GM12878 (cell line): ENCODE results near the gene SELPLG. TPM values are rescaled to one million over a fixed set of nuclear protein-coding genes. Genes with fewer than 3 reads are reported as not detected.
A peak's percentile ranks its signal among the peaks of the same experiment; 100 is the strongest.

Source experiments
- CBFB ChIP-seq: IDR thresholded peaks from 2 replicates; pipeline ENCODE4 v1.6.1; 2016; ENCODE audit warnings: antibody characterized with exemption, low read depth
- CREB1 ChIP-seq: IDR thresholded peaks from 2 replicates; pipeline ENCODE4 v1.6.1; 2012; ENCODE audit warnings: low read depth, mild to moderate bottlenecking, inconsistent platforms
- EED ChIP-seq: sonication (generic); IDR thresholded peaks from 2 replicates; pipeline ENCODE4 v1.6.1; 2016; ENCODE audit warnings: antibody characterized with exemption, low read depth
- EZH2 ChIP-seq: IDR thresholded peaks from 2 replicates; pipeline ENCODE4 v1.6.1; 2012; ENCODE audit warnings: low read depth, mild to moderate bottlenecking, control low read depth, inconsistent platforms, low read length, borderline replicate concordance; ENCODE audit not compliant: control insufficient read depth
- HDAC6 ChIP-seq: fragments of 200-600 bp; sonication (generic); IDR thresholded peaks from one replicate; pipeline ENCODE4 v1.8.0; 2017; ENCODE audit warnings: antibody characterized with exemption; ENCODE audit not compliant: unreplicated experiment
- HDGF ChIP-seq: fragments of 450-650 bp; IDR thresholded peaks from 2 replicates; pipeline ENCODE4 v1.6.1; 2016; ENCODE audit warnings: antibody characterized with exemption
- IKZF1 ChIP-seq: fragments of 450-650 bp; conservative IDR thresholded peaks from 2 replicates; pipeline ENCODE4 v1.6.1; 2017; ENCODE audit warnings: antibody characterized with exemption, mild to moderate bottlenecking
- MYB ChIP-seq: fragments of 150-350 bp; IDR thresholded peaks from 2 replicates; pipeline ENCODE4 v1.6.1; 2014; ENCODE audit warnings: mild to moderate bottlenecking, low read depth, low read length, borderline replicate concordance
- MYC ChIP-seq: IDR thresholded peaks from 2 replicates; pipeline ENCODE4 v1.6.1; 2011; ENCODE audit warnings: mild to moderate bottlenecking, low read length, moderate library complexity, inconsistent platforms; ENCODE audit not compliant: insufficient read depth, insufficient replicate concordance, insufficient read length, severe bottlenecking
- SUZ12 ChIP-seq: fragments of 200-600 bp; sonication (generic); IDR thresholded peaks from one replicate; pipeline ENCODE4 v1.6.1; 2018; ENCODE audit warnings: antibody characterized with exemption, mild to moderate bottlenecking; ENCODE audit not compliant: unreplicated experiment
- WRNIP1 ChIP-seq: IDR thresholded peaks from 2 replicates; pipeline ENCODE4 v1.6.1; 2011; ENCODE audit warnings: low read depth, low read length, improper control_type of control experiment, borderline replicate concordance
- polyA plus RNA-seq, 11 experiments: library from polyadenylated mRNA; depleted of rRNA in 4 of 11; unstranded in 6 of 11; stranded (reverse) in 5 of 11; fragments of >200 nt; fragmentation: Nextera tagmentation in 4 of 11; fragmentation: Illumina TruSeq in 1 of 11; extraction: Ambion mirVana in 4 of 11; extraction: Trizol in 1 of 11; gene quantifications; 1 replicate in 1 of 11; 2 replicates in 10 of 11; pipeline versions ENCODE4 v1.2.1 to v1.2.3, GENCODE V29; 2011 to 2016; ENCODE audit warnings: inconsistent platforms in 2 of 11, missing spikeins in 2 of 11, low read depth in 1 of 11
- total RNA-seq, 4 experiments: library from RNA; depleted of rRNA in 3 of 4; stranded (reverse); fragments of >200 nt in 3 of 4; fragmentation: Illumina TruSeq in 1 of 4; extraction: Trizol in 1 of 4; gene quantifications; 2 replicates each; pipeline versions ENCODE4 v1.2.1 to v1.2.3, GENCODE V29; 2013 to 2021
- TF ChIP-seq, protein P1 (sequence below): fragments of 150-350 bp; IDR thresholded peaks from 2 replicates; pipeline ENCODE4 v1.6.1; 2014; ENCODE audit warnings: mild to moderate bottlenecking, low read depth, low read length
- TF ChIP-seq, protein P2 (sequence below): fragments of 450-650 bp; IDR thresholded peaks from 2 replicates; pipeline ENCODE4 v1.6.1; 2016; ENCODE audit warnings: mild to moderate bottlenecking
- TF ChIP-seq, protein P3 (sequence below): fragments of 450-650 bp; conservative IDR thresholded peaks from 2 replicates; pipeline ENCODE4 v1.6.1; 2017; ENCODE audit warnings: mild to moderate bottlenecking, moderate library complexity
- TF ChIP-seq, protein P4 (sequence below): IDR thresholded peaks from 2 replicates; pipeline ENCODE4 v1.6.1; 2012; ENCODE audit warnings: low read depth, low read length, improper control_type of control experiment
- TF ChIP-seq, protein P5 (sequence below): fragments of 450-650 bp; IDR thresholded peaks from 2 replicates; pipeline ENCODE4 v1.6.1; 2017; ENCODE audit warnings: mild to moderate bottlenecking, moderate library complexity
- TF ChIP-seq, protein P6 (sequence below): IDR thresholded peaks from 2 replicates; pipeline ENCODE4 v1.6.1; 2011; ENCODE audit warnings: borderline replicate concordance, low read depth, mild to moderate bottlenecking, moderate library complexity, low read length; ENCODE audit not compliant: insufficient read depth, poor library complexity, severe bottlenecking

Gene SELPLG
- total and polyA plus RNA-seq, 10 of the 15 experiments (the other 5 are each of a cell fraction or from before 2014, with no cell fraction given), result 3.2 to 32.3 (median 23.9) TPM

DNA sequence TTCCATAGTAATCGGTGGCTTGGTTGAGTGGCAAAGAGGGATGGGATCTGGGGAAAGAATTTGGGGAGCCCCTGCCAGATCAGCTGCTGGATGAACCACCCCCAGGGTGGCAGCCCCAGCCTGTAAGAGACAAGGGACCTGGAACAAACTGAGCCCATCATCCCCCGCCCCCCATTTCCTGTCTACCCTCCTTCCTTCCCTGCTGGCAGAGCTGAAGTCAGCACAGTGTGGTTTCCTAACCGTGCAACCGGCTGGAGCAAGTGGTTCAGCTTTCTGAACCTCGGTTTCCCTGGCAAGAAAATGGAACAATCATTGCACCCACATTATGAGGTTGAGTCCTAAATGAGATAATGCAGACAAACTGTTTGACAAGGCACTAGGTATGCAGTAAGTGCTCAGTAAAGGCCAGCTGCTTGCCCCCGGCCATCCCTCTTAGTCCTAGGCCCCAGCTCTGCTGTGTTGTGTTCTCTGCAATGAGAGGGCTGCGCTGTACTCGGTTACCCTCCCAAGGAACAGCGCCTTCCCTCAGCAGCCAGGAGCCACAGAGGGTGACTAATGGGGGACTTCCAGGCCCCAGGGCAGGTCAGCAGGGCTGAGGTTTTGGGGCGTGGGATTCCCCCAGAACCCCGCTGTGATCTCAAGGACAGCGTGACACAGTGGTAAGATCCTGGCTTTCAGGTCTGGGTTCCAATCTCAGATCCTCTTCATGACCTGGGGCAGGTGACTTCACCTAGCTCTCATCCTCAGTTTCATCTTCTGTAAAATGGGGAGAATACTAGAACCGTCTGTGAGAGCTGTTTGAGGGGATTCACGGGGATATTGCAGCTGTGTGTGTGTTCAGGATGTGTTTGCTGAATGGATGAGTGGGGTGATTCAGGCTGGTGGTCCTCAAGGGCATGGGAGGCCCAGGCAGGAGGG is 16.5 kb downstream of the SELPLG start (continued):
- TF ChIP-seq, protein P1, sequence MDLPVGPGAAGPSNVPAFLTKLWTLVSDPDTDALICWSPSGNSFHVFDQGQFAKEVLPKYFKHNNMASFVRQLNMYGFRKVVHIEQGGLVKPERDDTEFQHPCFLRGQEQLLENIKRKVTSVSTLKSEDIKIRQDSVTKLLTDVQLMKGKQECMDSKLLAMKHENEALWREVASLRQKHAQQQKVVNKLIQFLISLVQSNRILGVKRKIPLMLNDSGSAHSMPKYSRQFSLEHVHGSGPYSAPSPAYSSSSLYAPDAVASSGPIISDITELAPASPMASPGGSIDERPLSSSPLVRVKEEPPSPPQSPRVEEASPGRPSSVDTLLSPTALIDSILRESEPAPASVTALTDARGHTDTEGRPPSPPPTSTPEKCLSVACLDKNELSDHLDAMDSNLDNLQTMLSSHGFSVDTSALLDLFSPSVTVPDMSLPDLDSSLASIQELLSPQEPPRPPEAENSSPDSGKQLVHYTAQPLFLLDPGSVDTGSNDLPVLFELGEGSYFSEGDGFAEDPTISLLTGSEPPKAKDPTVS, result no peak
- TF ChIP-seq CREB1, result peak; percentile 31; the same call in 1 of the 2 replicates
- peak; percentile 98 for TF ChIP-seq CBFB
- TF ChIP-seq, protein P2, sequence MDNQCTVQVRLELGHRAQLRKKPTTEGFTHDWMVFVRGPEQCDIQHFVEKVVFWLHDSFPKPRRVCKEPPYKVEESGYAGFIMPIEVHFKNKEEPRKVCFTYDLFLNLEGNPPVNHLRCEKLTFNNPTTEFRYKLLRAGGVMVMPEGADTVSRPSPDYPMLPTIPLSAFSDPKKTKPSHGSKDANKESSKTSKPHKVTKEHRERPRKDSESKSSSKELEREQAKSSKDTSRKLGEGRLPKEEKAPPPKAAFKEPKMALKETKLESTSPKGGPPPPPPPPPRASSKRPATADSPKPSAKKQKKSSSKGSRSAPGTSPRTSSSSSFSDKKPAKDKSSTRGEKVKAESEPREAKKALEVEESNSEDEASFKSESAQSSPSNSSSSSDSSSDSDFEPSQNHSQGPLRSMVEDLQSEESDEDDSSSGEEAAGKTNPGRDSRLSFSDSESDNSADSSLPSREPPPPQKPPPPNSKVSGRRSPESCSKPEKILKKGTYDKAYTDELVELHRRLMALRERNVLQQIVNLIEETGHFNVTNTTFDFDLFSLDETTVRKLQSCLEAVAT, result peak; percentile 85
- TF ChIP-seq, protein P3, sequence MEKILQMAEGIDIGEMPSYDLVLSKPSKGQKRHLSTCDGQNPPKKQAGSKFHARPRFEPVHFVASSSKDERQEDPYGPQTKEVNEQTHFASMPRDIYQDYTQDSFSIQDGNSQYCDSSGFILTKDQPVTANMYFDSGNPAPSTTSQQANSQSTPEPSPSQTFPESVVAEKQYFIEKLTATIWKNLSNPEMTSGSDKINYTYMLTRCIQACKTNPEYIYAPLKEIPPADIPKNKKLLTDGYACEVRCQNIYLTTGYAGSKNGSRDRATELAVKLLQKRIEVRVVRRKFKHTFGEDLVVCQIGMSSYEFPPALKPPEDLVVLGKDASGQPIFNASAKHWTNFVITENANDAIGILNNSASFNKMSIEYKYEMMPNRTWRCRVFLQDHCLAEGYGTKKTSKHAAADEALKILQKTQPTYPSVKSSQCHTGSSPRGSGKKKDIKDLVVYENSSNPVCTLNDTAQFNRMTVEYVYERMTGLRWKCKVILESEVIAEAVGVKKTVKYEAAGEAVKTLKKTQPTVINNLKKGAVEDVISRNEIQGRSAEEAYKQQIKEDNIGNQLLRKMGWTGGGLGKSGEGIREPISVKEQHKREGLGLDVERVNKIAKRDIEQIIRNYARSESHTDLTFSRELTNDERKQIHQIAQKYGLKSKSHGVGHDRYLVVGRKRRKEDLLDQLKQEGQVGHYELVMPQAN, result peak; percentile 75
- TF ChIP-seq EZH2, result no peak
- TF ChIP-seq IKZF1, result peak; percentile 95
- peak; percentile 95 for TF ChIP-seq EED
- TF ChIP-seq, protein P4, sequence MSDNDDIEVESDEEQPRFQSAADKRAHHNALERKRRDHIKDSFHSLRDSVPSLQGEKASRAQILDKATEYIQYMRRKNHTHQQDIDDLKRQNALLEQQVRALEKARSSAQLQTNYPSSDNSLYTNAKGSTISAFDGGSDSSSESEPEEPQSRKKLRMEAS, result no peak
- peak; percentile 48 for TF ChIP-seq MYC
- TF ChIP-seq, protein P5, sequence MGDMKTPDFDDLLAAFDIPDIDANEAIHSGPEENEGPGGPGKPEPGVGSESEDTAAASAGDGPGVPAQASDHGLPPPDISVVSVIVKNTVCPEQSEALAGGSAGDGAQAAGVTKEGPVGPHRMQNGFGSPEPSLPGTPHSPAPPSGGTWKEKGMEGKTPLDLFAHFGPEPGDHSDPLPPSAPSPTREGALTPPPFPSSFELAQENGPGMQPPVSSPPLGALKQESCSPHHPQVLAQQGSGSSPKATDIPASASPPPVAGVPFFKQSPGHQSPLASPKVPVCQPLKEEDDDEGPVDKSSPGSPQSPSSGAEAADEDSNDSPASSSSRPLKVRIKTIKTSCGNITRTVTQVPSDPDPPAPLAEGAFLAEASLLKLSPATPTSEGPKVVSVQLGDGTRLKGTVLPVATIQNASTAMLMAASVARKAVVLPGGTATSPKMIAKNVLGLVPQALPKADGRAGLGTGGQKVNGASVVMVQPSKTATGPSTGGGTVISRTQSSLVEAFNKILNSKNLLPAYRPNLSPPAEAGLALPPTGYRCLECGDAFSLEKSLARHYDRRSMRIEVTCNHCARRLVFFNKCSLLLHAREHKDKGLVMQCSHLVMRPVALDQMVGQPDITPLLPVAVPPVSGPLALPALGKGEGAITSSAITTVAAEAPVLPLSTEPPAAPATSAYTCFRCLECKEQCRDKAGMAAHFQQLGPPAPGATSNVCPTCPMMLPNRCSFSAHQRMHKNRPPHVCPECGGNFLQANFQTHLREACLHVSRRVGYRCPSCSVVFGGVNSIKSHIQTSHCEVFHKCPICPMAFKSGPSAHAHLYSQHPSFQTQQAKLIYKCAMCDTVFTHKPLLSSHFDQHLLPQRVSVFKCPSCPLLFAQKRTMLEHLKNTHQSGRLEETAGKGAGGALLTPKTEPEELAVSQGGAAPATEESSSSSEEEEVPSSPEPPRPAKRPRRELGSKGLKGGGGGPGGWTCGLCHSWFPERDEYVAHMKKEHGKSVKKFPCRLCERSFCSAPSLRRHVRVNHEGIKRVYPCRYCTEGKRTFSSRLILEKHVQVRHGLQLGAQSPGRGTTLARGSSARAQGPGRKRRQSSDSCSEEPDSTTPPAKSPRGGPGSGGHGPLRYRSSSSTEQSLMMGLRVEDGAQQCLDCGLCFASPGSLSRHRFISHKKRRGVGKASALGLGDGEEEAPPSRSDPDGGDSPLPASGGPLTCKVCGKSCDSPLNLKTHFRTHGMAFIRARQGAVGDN, result peak; percentile 60
- TF ChIP-seq HDAC6, result no peak
- no peak for TF ChIP-seq WRNIP1
- TF ChIP-seq, protein P6, sequence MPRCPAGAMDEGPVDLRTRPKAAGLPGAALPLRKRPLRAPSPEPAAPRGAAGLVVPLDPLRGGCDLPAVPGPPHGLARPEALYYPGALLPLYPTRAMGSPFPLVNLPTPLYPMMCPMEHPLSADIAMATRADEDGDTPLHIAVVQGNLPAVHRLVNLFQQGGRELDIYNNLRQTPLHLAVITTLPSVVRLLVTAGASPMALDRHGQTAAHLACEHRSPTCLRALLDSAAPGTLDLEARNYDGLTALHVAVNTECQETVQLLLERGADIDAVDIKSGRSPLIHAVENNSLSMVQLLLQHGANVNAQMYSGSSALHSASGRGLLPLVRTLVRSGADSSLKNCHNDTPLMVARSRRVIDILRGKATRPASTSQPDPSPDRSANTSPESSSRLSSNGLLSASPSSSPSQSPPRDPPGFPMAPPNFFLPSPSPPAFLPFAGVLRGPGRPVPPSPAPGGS, result peak; percentile 93
- TF ChIP-seq HDGF, result no peak
- TF ChIP-seq MYB, result no peak; the same call in 1 of the 2 replicates
- TF ChIP-seq SUZ12, result no peak
